KOPT-K1 (cell line): Measurements from ENCODE around the gene SRBD1.

Experiments
- H3K27ac ChIP-seq: fragments of 200-600 bp; sonication (generic); 2 replicates; pipeline ENCODE4 v1.5.1; 2016; ENCODE audit warnings: antibody characterized with exemption, mild to moderate bottlenecking, low read depth, low read length; ENCODE audit not compliant: poor library complexity, severe bottlenecking
- H3K36me3 ChIP-seq: fragments of 200-600 bp; sonication (generic); 2 replicates; pipeline ENCODE4 v1.5.1; 2017; ENCODE audit warnings: antibody characterized with exemption, mild to moderate bottlenecking, low read length, moderate library complexity; ENCODE audit not compliant: insufficient read depth
- H3K9me3 ChIP-seq: fragments of 200-600 bp; sonication (generic); 2 replicates; pipeline ENCODE4 v1.5.1; 2017; ENCODE audit warnings: antibody characterized with exemption, low read length, mild to moderate bottlenecking; ENCODE audit not compliant: insufficient read depth, poor library complexity, severe bottlenecking

Gene SRBD1

GRCh38 chr2:45554742-45555140 lies 56.3 kb downstream of the SRBD1 start:
- H3K9me3 ChIP-seq = peaks cover 12% of the 10 kb centered on the region
- H3K36me3 ChIP-seq = peaks cover 71% of the 10 kb centered on the region
- no peak overlapping the region for H3K27ac ChIP-seq

- Histone ChIP-seq H3K36me3 (peaks cover 69% of the 10 kb centered on the region), H3K27ac (no peak overlapping the region)
Observed at GRCh38 chr2:45554073-45554741, 56.9 kb downstream of the SRBD1 start.

GRCh38 chr2:45551862-45552261 lies 59.2 kb downstream of the SRBD1 start:
- peaks cover 12% of the 10 kb centered on the region for H3K9me3 ChIP-seq
- H3K27ac ChIP-seq = no peak overlapping the region
- peaks cover 79% of the 10 kb centered on the region for H3K36me3 ChIP-seq

More at GRCh38 chr2:45554073-45554741, 56.9 kb downstream of the SRBD1 start:
- peaks cover 12% of the 10 kb centered on the region for H3K9me3 ChIP-seq

GRCh38 chr2:45545943-45546342 lies 65.1 kb downstream of the SRBD1 start:
- H3K36me3 ChIP-seq = peaks cover 82% of the 10 kb centered on the region
- H3K27ac ChIP-seq = no peak overlapping the region
- H3K9me3 ChIP-seq = peaks cover 29% of the 10 kb centered on the region

GRCh38 chr2:45543257-45543656 lies 67.8 kb downstream of the SRBD1 start:
- peaks cover 86% of the 10 kb centered on the region for H3K36me3 ChIP-seq
- peaks cover 36% of the 10 kb centered on the region for H3K9me3 ChIP-seq
- no peak overlapping the region for H3K27ac ChIP-seq

GRCh38 chr2:45542013-45542412 lies 69.1 kb downstream of the SRBD1 start:
- H3K27ac ChIP-seq = no peak overlapping the region
- H3K36me3 ChIP-seq = peaks cover 91% of the 10 kb centered on the region
- peaks cover 36% of the 10 kb centered on the region for H3K9me3 ChIP-seq

- Histone ChIP-seq H3K27ac (no peak overlapping the region), H3K36me3 (peaks cover 91% of the 10 kb centered on the region), H3K9me3 (peaks cover 36% of the 10 kb centered on the region)
Observed at GRCh38 chr2:45541450-45541849, 69.6 kb downstream of the SRBD1 start.

- peaks cover 36% of the 10 kb centered on the region for H3K9me3 ChIP-seq
- H3K36me3 ChIP-seq = peaks cover 86% of the 10 kb centered on the region
- H3K27ac ChIP-seq = no peak overlapping the region
Observed at GRCh38 chr2:45540942-45541341, 70.1 kb downstream of the SRBD1 start.

GRCh38 chr2:45533771-45534170 lies 77.3 kb downstream of the SRBD1 start:
- H3K9me3 ChIP-seq = no peaks in the 10 kb centered on the region
- H3K36me3 ChIP-seq = peaks cover 45% of the 10 kb centered on the region
- H3K27ac ChIP-seq = no peak overlapping the region

- no peak overlapping the region for H3K27ac ChIP-seq
- H3K36me3 ChIP-seq = peaks cover 31% of the 10 kb centered on the region
- no peaks in the 10 kb centered on the region for H3K9me3 ChIP-seq
Observed at GRCh38 chr2:45532181-45532580, 78.9 kb downstream of the SRBD1 start.

- Histone ChIP-seq H3K9me3 (peaks cover 7% of the 10 kb centered on the region), H3K27ac (no peak overlapping the region), H3K36me3 (peaks cover 37% of the 10 kb centered on the region)
Observed at GRCh38 chr2:45524016-45524415, 87.1 kb downstream of the SRBD1 start.

GRCh38 chr2:45518546-45518945 lies 92.5 kb downstream of the SRBD1 start:
- Histone ChIP-seq H3K9me3 (no peaks in the 10 kb centered on the region), H3K36me3 (0 out of 2 replicates have a peak, but pooled peaks cover 14% of the 10 kb centered on the region), H3K27ac (no peak overlapping the region)

- no peak overlapping the region for H3K27ac ChIP-seq
- H3K36me3 ChIP-seq = peaks cover 12% of the 10 kb centered on the region; the same call in 1 of the 2 replicates
- H3K9me3 ChIP-seq = no peaks in the 10 kb centered on the region
Observed at GRCh38 chr2:45510701-45511420, 100.2 kb downstream of the SRBD1 start.

- peaks cover 5% of the 10 kb centered on the region; the same call in 1 of the 2 replicates for H3K36me3 ChIP-seq
Observed at GRCh38 chr2:45506756-45507155, 104.3 kb downstream of the SRBD1 start.

GRCh38 chr2:45505138-45505537 lies 105.9 kb downstream of the SRBD1 start:
- H3K36me3 ChIP-seq = no peaks in the 10 kb centered on the region
- H3K27ac ChIP-seq = peak overlapping the region; percentile 26
- H3K9me3 ChIP-seq = peaks cover 13% of the 10 kb centered on the region

More at GRCh38 chr2:45506756-45507155, 104.3 kb downstream of the SRBD1 start:
- Histone ChIP-seq H3K27ac (no peak overlapping the region), H3K9me3 (no peaks in the 10 kb centered on the region)
